ENCODE results near the gene PLEKHM3. TPM values are rescaled to one million over a fixed set of nuclear protein-coding genes. Genes with fewer than 3 reads are reported as not detected.

The PLEKHM3 gene
- total RNA-seq, 1 donor: 23.5 TPM

GRCh38 chr2:208049006-208049405, 23.7 kb upstream of the PLEKHM3 start:
- Histone ChIP-seq H4K20me1 (ENCODE audit: insufficient read depth, low read length) (no peaks in the 10 kb centered on the region), H3K4me2 (ENCODE audit: insufficient read depth, low read length) (no peak overlapping the region), H3K9me3 (ENCODE audit: low read depth, low read length) (no peaks in the 10 kb centered on the region), H3K27ac (ENCODE audit: low read depth, low read length) (no peak overlapping the region), H3K27me3 (ENCODE audit: insufficient read depth, low read length) (no peaks in the 10 kb centered on the region), H3K4me1 (ENCODE audit: insufficient read depth, low read length) (no peaks in the 10 kb centered on the region), H3K79me2 (ENCODE audit: insufficient read depth, low read length) (no peaks in the 10 kb centered on the region), H3K36me3 (ENCODE audit: insufficient read depth, low read length) (no peaks in the 10 kb centered on the region), H2AFZ (ENCODE audit: low read length) (no peak overlapping the region), H3K4me3 (ENCODE audit: insufficient read depth, low read length) (no peak overlapping the region)
- TF ChIP-seq, protein P1, sequence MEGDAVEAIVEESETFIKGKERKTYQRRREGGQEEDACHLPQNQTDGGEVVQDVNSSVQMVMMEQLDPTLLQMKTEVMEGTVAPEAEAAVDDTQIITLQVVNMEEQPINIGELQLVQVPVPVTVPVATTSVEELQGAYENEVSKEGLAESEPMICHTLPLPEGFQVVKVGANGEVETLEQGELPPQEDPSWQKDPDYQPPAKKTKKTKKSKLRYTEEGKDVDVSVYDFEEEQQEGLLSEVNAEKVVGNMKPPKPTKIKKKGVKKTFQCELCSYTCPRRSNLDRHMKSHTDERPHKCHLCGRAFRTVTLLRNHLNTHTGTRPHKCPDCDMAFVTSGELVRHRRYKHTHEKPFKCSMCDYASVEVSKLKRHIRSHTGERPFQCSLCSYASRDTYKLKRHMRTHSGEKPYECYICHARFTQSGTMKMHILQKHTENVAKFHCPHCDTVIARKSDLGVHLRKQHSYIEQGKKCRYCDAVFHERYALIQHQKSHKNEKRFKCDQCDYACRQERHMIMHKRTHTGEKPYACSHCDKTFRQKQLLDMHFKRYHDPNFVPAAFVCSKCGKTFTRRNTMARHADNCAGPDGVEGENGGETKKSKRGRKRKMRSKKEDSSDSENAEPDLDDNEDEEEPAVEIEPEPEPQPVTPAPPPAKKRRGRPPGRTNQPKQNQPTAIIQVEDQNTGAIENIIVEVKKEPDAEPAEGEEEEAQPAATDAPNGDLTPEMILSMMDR (IDR thresholded peaks at IDR 0.05; ENCODE audit: extremely low read depth, low read depth, low read length): no peak
- DNase-seq (ENCODE audit: insufficient read length, low spot score, missing footprints): no peak

DNA sequence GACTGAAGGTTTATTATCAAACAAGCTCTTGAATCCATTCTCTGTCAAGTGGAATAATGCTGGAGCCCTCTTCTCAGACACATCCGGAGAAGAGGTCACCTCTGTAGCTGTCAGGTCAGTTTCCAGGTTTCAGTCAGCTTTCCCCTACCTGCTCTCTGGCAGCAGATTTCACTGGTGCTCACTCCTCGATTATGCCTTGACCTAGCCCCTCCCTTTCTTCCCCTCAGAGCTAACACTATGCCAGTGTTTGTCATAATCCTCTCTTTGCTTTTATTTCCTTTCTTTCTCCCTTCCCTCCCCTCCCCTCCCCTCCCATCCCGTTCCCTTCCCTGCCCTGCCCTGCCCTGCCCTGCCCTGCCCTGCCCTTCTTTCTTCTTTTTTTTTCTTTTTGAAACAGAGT, 22.5 kb upstream of the PLEKHM3 start:
- no peaks in the 10 kb centered on the region for H4K20me1 ChIP-seq (ENCODE audit: insufficient read depth, low read length)
- TF ChIP-seq, protein P1 (IDR thresholded peaks at IDR 0.05; ENCODE audit: extremely low read depth, low read depth, low read length): no peak
- no peaks in the 10 kb centered on the region for H3K27me3 ChIP-seq (ENCODE audit: insufficient read depth, low read length)
- no peaks in the 10 kb centered on the region for H3K9me3 ChIP-seq (ENCODE audit: low read depth, low read length)
- no peak overlapping the region for H3K27ac ChIP-seq (ENCODE audit: low read depth, low read length)
- H3K4me2 ChIP-seq (ENCODE audit: insufficient read depth, low read length): no peak overlapping the region
- no peaks in the 10 kb centered on the region for H3K4me1 ChIP-seq (ENCODE audit: insufficient read depth, low read length)
- H3K4me3 ChIP-seq (ENCODE audit: insufficient read depth, low read length): no peak overlapping the region
- DNase-seq (ENCODE audit: insufficient read length, low spot score, missing footprints): no peak
- peak overlapping the region; percentile 3 for H2AFZ ChIP-seq (ENCODE audit: low read length)
- H3K36me3 ChIP-seq (ENCODE audit: insufficient read depth, low read length): no peaks in the 10 kb centered on the region
- no peaks in the 10 kb centered on the region for H3K79me2 ChIP-seq (ENCODE audit: insufficient read depth, low read length)

DNA sequence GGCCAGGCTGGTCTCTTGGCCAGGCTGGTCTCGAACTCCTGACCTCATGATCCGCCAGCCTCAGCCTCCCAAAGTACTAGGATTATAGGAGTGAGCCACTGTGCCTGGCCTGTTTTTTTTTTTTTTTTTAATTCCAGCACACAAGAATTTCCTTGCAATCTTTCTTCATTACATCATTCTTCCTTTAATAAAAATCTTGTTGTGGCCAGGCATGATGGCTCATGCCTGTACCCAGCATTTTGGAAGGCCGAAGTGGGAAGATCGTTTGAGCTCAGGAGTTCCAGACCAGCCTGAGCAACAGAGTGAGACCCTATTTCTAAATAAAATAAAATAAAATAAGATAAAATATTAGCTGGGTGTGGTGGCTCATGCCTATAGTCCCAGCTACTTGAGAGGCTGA, 21.4 kb upstream of the PLEKHM3 start:
- no peaks in the 10 kb centered on the region for H4K20me1 ChIP-seq (ENCODE audit: insufficient read depth, low read length)
- DNase-seq (ENCODE audit: insufficient read length, low spot score, missing footprints): no peak

DNA sequence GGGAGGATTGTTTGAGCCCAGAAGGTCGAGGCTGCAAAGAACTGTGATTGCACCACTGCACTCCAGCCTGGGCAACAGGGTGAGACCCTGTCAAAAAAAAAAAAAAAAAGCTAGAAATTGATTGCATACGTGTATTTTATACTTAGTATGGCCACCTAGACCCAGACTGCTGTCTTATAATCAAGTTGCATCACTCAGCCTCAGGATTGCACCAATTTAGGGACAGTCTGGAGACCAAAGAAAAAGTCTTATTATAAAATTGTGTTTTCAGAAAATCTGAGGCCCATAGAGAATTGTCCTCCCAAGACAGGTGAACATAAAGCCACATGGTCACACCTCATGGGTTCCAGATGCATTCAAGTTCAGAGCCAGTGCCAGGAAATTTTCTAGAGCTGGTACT, 17.1 kb upstream of the PLEKHM3 start:
- TF ChIP-seq, protein P1 (IDR thresholded peaks at IDR 0.05; ENCODE audit: extremely low read depth, low read depth, low read length): no peak
- no peak overlapping the region for H2AFZ ChIP-seq (ENCODE audit: low read length)

More for the DNA sequence above, 21.4 kb upstream of the PLEKHM3 start:
- Histone ChIP-seq H3K4me3 (ENCODE audit: insufficient read depth, low read length) (no peak overlapping the region), H3K4me1 (ENCODE audit: insufficient read depth, low read length) (peaks cover 7% of the 10 kb centered on the region), H3K27ac (ENCODE audit: low read depth, low read length) (no peak overlapping the region), H3K36me3 (ENCODE audit: insufficient read depth, low read length) (no peaks in the 10 kb centered on the region), H3K4me2 (ENCODE audit: insufficient read depth, low read length) (no peak overlapping the region), H3K27me3 (ENCODE audit: insufficient read depth, low read length) (no peaks in the 10 kb centered on the region), H2AFZ (ENCODE audit: low read length) (no peak overlapping the region), H3K9me3 (ENCODE audit: low read depth, low read length) (no peaks in the 10 kb centered on the region), H3K79me2 (ENCODE audit: insufficient read depth, low read length) (no peaks in the 10 kb centered on the region)
- TF ChIP-seq, protein P1 (IDR thresholded peaks at IDR 0.05; ENCODE audit: extremely low read depth, low read depth, low read length): no peak

More for the DNA sequence above, 17.1 kb upstream of the PLEKHM3 start:
- Histone ChIP-seq H3K4me3 (ENCODE audit: insufficient read depth, low read length) (no peak overlapping the region), H3K79me2 (ENCODE audit: insufficient read depth, low read length) (no peaks in the 10 kb centered on the region), H3K9me3 (ENCODE audit: low read depth, low read length) (no peaks in the 10 kb centered on the region), H3K27me3 (ENCODE audit: insufficient read depth, low read length) (no peaks in the 10 kb centered on the region), H3K27ac (ENCODE audit: low read depth, low read length) (no peak overlapping the region), H3K36me3 (ENCODE audit: insufficient read depth, low read length) (no peaks in the 10 kb centered on the region), H3K4me1 (ENCODE audit: insufficient read depth, low read length) (peaks cover 16% of the 10 kb centered on the region), H4K20me1 (ENCODE audit: insufficient read depth, low read length) (no peaks in the 10 kb centered on the region), H3K4me2 (ENCODE audit: insufficient read depth, low read length) (no peak overlapping the region)
- no peak for DNase-seq (ENCODE audit: insufficient read length, low spot score, missing footprints)
